ENCODE measurements around the gene SF3A2.
A peak's percentile ranks its signal among the peaks of the same experiment; 100 is the strongest.

Gene SF3A2

DNA sequence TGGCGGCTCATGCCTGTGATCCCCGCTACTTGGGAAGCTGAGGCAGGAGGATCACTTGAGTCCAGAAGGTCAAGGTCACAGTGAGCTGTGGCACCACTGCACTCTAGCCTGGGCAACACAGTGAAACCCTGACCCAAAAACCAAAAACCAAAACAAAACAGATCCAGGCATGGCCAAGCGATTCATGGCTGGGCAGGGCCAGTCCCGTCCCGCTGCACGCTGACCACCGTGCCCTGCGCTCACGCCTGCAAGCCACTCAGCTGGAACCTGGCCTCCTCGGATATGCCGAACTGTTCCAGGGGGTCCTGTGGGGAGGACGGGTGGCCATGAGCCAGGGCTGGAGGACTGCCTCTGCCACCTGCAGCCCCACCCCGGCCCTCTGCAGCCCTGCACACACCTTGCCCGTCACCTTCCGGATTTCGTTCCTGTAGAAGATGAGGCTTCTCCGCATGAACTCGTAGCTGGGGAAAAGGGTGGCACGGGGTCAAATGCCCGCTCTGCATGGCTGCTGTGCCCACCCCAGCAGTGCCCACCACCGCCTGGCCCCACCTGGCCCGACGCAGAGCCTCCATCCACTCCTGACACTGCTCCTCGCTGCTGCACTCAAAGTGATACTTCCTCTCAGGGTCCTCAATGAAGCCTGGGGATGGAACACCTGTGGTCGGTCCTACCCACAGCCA is 2.9 kb upstream of the SF3A2 start:
- TF ChIP-seq ZFX (IDR thresholded peaks at IDR 0.05) = no peak
- TF ChIP-seq, protein P1, sequence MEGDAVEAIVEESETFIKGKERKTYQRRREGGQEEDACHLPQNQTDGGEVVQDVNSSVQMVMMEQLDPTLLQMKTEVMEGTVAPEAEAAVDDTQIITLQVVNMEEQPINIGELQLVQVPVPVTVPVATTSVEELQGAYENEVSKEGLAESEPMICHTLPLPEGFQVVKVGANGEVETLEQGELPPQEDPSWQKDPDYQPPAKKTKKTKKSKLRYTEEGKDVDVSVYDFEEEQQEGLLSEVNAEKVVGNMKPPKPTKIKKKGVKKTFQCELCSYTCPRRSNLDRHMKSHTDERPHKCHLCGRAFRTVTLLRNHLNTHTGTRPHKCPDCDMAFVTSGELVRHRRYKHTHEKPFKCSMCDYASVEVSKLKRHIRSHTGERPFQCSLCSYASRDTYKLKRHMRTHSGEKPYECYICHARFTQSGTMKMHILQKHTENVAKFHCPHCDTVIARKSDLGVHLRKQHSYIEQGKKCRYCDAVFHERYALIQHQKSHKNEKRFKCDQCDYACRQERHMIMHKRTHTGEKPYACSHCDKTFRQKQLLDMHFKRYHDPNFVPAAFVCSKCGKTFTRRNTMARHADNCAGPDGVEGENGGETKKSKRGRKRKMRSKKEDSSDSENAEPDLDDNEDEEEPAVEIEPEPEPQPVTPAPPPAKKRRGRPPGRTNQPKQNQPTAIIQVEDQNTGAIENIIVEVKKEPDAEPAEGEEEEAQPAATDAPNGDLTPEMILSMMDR (conservative IDR thresholded peaks at IDR 0.05) = no peak
- H3K27ac ChIP-seq = peak overlapping the region; percentile 95; the same call in 1 of the 2 replicates

DNA sequence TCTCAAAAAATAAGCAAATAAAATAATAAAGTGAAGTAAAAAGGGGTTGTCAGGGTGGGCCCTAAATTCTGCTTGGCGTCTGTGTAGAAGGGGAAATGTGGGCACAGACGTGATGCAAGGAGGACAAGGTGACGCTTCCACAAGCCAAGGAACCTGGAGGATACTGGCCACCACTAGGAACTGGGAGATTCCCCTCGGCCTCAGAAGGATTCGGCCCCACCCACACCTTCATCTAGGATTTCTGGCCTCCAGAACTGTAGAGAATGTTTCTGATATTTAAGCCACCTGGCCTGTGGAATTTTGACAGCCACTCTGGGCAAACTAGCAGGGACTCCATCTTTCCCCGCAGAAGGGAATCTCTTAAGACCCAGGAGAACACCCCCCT is 1.6 kb upstream of the SF3A2 start:
- peak overlapping the region; percentile 95 for H3K27ac ChIP-seq
- no peak for TF ChIP-seq ZFX (IDR thresholded peaks at IDR 0.05)
- TF ChIP-seq, protein P1 (conservative IDR thresholded peaks at IDR 0.05) = no peak

DNA sequence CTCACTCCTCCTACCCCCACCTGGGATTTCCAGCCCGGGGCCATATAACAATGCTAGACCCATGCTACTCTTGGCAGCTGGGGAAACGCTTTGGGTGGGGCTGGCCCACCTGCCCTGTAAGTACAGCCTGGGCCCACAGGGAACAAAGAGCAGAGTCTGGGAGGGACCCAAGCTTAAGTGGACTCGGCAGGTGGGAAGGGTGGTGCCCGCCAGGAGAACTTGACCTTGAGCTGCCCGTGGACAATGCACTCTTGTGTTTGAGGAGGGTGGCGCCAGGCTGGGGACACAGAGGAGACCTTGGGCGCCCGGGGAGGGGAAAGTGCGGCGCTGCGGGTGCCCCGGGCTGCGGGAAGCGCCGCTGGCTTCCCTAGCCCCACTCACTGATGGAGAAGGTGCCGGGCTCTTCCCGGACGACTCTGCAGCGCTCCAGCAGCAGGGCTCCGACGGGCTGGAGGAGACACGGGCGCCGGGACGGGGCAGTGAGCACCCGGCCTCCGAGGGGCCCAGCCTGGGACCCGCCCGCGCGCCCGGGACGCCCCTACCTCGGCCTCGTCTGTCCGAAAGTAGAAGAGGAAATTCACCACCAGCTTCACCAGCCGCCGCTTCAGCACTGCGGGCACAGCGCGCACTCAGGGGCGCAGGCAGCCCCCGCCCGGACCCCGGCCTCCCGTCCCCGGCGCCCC is 1.1 kb upstream of the SF3A2 start:
- TF ChIP-seq, protein P1 (conservative IDR thresholded peaks at IDR 0.05) = no peak
- TF ChIP-seq ZFX (IDR thresholded peaks at IDR 0.05) = peak; percentile 76
- peak overlapping the region; percentile 95 for H3K27ac ChIP-seq

DNA sequence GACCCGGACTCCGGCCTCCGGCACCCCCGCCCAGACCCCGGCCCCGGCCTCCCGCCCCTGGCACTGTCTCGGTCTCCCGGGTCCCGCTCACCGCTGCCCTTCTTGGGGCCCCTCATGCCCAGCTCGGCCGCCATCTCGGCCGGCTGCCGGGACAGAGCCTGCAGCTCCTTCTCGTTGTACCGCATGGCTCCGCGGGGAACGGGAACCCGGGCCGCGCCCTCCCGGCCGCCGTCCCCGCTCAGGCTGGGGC is 635 bp upstream of the SF3A2 start:
- peak overlapping the region; percentile 95 for H3K27ac ChIP-seq
- TF ChIP-seq, protein P1 (conservative IDR thresholded peaks at IDR 0.05) = no peak
- 0 out of 2 replicates have a peak, but pooled peaks have one; percentile 0 for TF ChIP-seq ZFX (IDR thresholded peaks at IDR 0.05)

DNA sequence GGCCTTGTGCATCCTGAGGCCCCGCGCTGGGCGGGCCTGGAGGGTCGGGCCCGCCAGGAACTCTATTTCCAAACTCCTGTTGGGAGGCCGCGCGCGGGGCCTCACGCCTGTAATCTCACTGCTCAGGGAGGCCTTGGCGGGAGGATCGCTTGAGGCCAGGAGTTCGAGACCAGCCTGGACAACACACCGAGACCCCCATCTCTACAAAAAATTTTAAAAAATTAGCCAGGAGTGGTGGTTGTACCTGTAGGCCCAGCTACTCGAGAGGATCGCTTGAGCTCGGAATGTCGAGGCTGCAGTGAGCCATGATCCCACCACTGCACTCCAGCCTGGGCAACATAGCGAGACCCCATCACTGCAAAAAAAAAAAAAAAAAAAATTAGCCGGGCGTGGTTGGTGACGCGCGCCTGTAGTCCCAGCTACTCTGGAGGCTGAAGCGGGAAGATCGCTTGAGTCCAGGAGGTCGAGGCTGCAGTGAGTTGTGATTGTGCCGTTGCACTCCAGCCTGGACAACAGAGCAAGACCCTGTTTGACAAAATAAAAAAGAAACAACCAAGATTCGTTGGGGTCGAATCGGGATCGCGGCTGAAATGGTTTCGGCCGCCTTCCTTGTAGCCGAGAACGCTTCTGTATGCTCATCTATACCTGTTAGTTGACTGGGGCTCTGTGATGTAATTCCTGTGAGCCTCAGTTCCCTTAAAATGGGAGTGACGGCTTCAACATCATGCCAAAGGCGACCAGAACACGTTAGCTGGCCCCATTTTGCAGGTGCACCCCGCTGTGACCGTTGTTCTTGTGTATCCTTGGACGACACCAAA is 636 bp downstream of the SF3A2 start:
- H3K27ac ChIP-seq = peak overlapping the region; percentile 95

DNA sequence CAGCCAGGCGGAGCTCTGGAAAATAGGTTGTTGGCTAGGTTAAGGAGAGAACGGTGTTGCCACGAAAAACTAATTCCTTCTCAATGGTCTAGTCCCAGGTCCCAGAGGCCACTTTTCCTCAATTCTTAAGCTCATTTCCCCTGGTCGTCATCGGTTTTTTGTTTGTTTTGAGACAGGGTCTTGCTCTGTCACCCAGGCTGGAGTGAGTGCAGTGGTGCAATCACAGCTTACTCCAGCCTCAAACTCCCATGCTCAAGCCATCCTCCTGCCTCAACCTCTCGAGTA is 1.2 kb downstream of the SF3A2 start:
- peak overlapping the region; percentile 95 for H3K27ac ChIP-seq
- TF ChIP-seq ZFX (IDR thresholded peaks at IDR 0.05) = no peak
- TF ChIP-seq, protein P1 (conservative IDR thresholded peaks at IDR 0.05) = no peak

More for the DNA sequence above, 636 bp downstream of the SF3A2 start:
- TF ChIP-seq, protein P1 (conservative IDR thresholded peaks at IDR 0.05) = no peak
- TF ChIP-seq ZFX (IDR thresholded peaks at IDR 0.05) = peak; percentile 99; the same call in 1 of the 2 replicates

GRCh38 chr19:2239173-2239572 is 2.5 kb downstream of the SF3A2 start:
- H3K27ac ChIP-seq = peak overlapping the region; percentile 49
- TF ChIP-seq ZFX (IDR thresholded peaks at IDR 0.05) = no peak
- TF ChIP-seq, protein P1 (conservative IDR thresholded peaks at IDR 0.05) = no peak

All from C4-2B (cell line).